HG03103 (cell line): ENCODE data around the gene CENPB.

Source experiments
- ATAC-seq: cut with Tn5 transposase; IDR thresholded peaks from one replicate; pipeline ENCODE4 v1.9.1; 2021; ENCODE audit warnings: low read depth; ENCODE audit not compliant: unreplicated experiment

CENPB gene

GRCh38 chr20:3768342-3769130 is 18.0 kb downstream of the CENPB start:
- ATAC-seq = no peak

GRCh38 chr20:3767427-3768341 is 18.9 kb downstream of the CENPB start, which contains the start of gene ADISSP:
TSS of gene ADISSP (minus strand) at chr20:3767753. CDS start at chr20:3760100, 7,653 bp downstream.
- ATAC-seq = peak; percentile 89

- ATAC-seq = no peak
Measured at GRCh38 chr20:3767110-3767426, 19.5 kb downstream of the CENPB start.

- no peak for ATAC-seq
Measured at GRCh38 chr20:3766422-3767109, 20.0 kb downstream of the CENPB start.

GRCh38 chr20:3765171-3765882 is 21.2 kb downstream of the CENPB start:
- ATAC-seq = no peak

- ATAC-seq = no peak
Measured at GRCh38 chr20:3764659-3765058, 21.9 kb downstream of the CENPB start.

GRCh38 chr20:3763671-3764601 is 22.6 kb downstream of the CENPB start:
- ATAC-seq = no peak

GRCh38 chr20:3760655-3761348 is 25.7 kb downstream of the CENPB start:
- ATAC-seq = no peak

GRCh38 chr20:3759884-3760283 is 26.7 kb downstream of the CENPB start:
- ATAC-seq = no peak

- no peak for ATAC-seq
Measured at GRCh38 chr20:3759316-3759823, 27.2 kb downstream of the CENPB start.

GRCh38 chr20:3758566-3758965 is 28.0 kb downstream of the CENPB start:
- no peak for ATAC-seq

- no peak for ATAC-seq
Measured at GRCh38 chr20:3757268-3757667, 29.3 kb downstream of the CENPB start.

GRCh38 chr20:3755814-3756480 is 30.6 kb downstream of the CENPB start:
- no peak for ATAC-seq

GRCh38 chr20:3755269-3755668 is 31.3 kb downstream of the CENPB start:
- no peak for ATAC-seq

GRCh38 chr20:3754276-3754630 is 32.3 kb downstream of the CENPB start:
- no peak for ATAC-seq

- no peak for ATAC-seq
Measured at GRCh38 chr20:3753501-3754275, 32.9 kb downstream of the CENPB start.

GRCh38 chr20:3753098-3753497 is 33.4 kb downstream of the CENPB start:
- no peak for ATAC-seq
